NCI-H2081 (cell line): ENCODE results near the gene PLEKHG7.

Source experiments
- DNase-seq, 2 experiments: peaks; one replicate each; lab custom pipeline; 2025; lab: John Stamatoyannopoulos, UW

PLEKHG7 gene

DNA sequence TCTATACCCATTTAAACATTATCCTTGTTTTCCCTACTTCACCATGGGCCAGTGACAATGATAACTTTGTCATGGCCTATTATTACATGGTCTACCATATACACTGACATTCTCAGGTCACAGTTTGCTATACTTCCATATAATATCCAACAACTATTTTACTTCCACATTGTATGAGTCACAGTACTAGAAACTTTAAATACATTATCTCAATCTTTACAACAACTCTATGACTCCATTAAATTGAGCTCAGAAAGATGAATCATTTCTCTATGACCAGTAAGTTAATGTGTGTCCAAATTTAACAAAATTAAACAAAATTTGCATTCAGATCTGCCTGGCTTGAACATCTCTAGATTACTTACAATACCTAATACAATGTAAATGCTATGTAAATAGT lies 93.9 kb downstream of the PLEKHG7 start:
- DNase-seq, result no peak

DNA sequence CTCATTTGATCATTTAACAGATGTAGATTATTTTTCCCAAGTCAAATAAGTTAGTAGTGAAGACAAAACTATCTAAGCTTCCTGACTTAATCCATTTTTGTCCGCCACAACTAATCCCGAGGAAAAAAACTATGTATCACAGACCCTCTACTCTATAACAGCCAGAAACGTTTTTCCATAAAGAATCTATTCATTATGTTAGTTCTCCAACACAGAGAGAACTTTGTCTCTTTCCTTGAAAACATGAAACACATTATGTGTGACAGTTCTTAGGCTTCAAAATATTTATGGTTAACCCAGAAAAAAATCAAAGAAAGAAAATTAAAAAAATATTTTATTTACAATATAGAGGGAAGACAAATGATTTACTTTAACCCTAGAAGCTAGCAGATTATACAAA lies 100.1 kb downstream of the PLEKHG7 start:
- DNase-seq, result no peak

DNA sequence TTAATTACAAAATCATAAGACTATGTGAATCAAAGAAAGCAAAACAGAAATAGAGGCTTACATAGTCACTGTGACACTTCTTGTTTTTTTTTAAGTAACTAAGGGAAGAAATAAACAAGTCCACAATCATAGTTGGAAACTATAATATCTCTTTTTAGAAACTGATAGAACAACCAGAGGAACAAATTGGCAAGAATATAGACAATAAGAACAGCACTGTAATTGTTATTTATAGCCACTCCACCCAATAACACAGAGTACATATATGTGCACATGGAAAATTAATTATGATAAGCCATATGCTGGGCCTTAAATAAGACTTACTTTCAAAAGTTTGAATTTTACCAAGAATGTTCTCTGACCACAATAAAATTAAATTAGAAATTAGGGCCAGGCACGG lies 101.1 kb downstream of the PLEKHG7 start:
- DNase-seq, result no peak

DNA sequence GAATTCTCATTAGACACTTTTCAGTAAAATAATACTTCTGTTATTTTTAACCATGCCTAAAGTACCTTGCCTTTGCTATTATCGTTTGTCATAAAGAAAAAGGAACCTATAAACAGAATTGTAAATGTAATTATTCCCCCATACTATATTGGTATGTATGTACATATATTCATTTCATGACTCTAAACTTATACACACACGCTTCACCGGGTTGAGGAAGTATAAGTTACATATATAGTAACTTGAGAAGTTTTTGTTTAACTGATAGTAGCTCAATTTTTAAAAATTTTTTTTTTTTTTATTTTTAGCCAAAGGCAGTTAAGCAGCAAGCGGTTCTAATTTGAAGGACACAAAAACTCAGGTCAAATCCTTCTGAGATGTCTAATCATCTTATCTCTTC lies 107.6 kb downstream of the PLEKHG7 start:
- DNase-seq, result no peak

DNA sequence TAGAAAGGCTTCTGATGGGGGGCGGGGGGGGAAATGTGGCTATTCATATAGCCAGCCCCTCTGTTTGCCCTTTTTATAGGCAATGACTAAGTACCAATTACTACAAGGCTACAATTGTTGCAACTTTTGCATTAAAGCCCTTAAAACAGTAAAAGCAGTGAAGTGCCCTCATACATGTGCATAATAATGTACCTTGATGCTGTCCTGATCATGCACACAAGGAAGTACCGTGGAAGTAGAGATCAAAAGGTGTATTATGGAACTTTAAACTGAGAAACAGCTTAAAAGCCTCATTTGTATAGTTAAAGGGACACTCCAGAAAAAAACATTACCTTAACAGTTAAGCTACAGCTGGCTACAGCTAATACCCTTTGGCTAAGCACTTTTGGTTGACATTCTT lies 111.8 kb downstream of the PLEKHG7 start:
- DNase-seq, result no peak

DNA sequence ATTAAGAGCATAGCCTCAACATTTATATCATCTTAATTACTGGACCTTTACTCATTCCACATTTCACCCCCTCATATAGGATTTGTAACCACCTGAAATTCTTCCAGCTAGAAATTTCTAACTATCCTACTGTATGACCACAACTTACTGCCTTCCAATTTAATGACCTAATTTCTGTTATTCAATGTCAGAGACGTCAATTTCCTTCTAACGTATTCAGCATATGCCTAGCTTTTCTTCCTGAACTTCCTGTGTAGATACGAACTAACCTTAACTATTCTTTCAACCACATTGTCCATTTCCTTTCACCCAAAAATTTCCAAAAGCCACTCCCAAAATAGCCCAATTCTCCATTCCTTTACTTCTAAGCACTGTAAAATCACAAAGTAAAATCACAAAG lies 118.4 kb downstream of the PLEKHG7 start:
- DNase-seq, result no peak
